ENCODE measurements around the gene CYP2U1.
"Not testable (repeated sequence)": the region's sequence is repeated elsewhere in the genome, so short reads cannot be mapped to it uniquely, and the experiment has no call there.

Gene CYP2U1

GRCh38 chr4:107930821-107931774 is at the start of gene CYP2U1:
Gene CYP2U1, plus strand, starts transcription at chr4:107931549. Its CDS starts 95 bp downstream, at chr4:107931644.
- DNase-seq = peak; percentile 85

- no peak for DNase-seq
Observed at GRCh38 chr4:107885865-107886264, 45.5 kb upstream of the CYP2U1 start.

DNA sequence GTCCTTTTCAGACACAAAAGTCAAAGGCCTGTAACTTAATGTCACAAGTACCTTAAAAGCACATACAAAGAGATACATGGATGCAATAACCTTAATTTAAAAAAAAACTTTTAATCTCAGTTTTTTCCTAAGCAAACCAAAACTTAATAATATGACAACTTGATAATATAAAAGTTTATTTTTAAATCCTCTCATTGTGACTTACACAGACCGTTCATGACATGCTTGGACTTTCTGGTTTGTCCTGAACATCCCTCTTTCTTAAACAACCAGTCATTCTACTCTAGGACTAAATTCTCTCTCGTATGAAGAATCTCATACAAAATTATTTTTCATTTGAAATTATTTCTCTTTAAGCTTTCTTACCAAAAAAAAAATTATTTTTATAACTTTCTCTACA is 43.1 kb upstream of the CYP2U1 start:
- no peak for DNase-seq

DNA sequence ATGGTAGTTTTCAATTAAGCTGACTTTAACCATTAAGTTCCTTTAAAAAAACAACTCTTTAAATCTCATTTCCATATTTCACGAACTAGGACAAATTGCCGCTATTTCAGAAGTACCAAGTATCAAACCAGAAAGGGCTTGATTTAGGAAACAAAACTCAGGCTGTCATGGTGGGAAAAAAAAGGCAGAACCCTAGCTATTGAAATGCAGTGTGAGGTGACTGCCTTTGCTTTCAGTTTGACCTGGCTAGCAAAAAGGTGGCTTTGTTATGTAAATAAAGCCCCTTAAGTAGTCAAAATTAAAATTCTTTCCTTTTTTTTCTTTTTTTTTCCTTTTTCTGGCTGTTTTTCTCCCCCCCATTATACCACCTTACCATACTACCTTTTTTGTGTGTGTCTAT is 40.6 kb upstream of the CYP2U1 start:
- DNase-seq = no peak

- DNase-seq = no peak
Observed at GRCh38 chr4:107891299-107891698, 40.0 kb upstream of the CYP2U1 start.

DNA sequence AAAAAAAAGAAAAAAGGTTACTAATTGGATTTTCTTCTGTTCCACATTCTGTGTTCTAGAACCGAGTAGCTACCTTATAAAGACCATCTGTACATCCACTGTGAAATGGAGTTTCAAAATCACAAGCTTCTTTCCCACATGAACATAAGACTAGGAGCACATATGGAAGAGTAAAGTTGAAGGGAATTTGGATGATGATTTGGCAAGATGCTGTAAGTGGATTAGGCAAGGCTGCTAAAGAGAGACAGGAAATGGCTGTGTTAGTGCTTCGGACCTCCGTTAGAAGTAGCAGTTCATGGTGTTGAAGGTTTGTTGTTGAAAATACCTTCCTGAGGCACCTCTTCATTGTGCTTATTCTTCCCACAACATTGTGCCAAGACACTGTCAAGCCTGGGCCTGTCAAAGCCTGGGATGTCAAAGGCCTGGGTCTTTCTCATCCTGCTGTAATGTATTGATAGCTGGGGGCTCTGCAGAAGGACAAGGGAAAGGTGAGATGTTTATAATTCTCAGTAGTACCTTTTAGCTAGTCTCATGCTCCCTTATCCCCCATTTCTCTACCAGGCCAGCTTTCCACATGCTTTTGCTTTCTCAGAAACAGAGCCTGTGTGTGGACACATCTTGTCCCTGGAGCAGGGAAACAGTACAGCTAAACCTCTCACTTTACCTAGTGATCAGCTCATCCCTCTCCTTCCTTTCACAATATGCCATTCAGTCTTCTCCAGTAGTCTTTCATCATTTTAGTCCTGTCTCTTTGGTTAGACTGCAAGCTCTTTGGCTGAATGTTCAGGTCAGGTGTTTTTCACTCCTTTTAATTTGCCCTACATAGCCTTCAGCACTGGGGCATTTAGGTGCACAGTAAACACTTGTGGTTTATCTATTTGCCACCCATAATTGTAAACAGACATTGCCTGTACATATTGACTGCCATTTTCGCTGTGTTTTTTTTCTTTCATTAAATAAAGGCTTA is 37.9 kb upstream of the CYP2U1 start:
- no peak for DNase-seq

GRCh38 chr4:107894138-107894603 is 37.2 kb upstream of the CYP2U1 start:
- DNase-seq = no peak

- DNase-seq = peak; percentile 42
Observed at GRCh38 chr4:107896158-107896645, 35.1 kb upstream of the CYP2U1 start.

- DNase-seq = no peak
Observed at GRCh38 chr4:107896646-107897045, 34.7 kb upstream of the CYP2U1 start.

DNA sequence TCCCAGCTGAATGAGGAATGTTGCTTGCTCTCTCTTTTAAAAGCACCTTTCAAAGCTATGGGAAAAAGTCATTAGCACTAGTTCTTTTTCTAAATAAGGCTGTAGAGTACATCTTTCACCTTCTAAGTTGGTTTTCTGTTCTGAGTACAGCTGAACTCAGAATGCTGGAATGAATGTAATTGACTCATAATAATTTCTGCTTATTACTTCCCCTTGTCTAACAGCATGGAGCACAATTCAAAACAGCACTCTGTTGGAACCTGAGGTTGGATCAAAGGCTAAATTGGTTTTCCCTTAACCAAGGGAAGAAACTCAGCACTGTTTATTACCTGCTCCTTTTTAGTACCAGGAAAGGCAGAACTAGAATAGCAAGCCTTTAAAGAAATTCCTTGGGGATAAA is 33.5 kb upstream of the CYP2U1 start:
- peak; percentile 40 for DNase-seq

- DNase-seq = no peak
Observed at GRCh38 chr4:107900067-107900466, 31.3 kb upstream of the CYP2U1 start.

- DNase-seq = no peak
Observed at GRCh38 chr4:107900508-107900907, 30.8 kb upstream of the CYP2U1 start.

GRCh38 chr4:107901213-107901934 is 30.0 kb upstream of the CYP2U1 start:
- no peak for DNase-seq

DNA sequence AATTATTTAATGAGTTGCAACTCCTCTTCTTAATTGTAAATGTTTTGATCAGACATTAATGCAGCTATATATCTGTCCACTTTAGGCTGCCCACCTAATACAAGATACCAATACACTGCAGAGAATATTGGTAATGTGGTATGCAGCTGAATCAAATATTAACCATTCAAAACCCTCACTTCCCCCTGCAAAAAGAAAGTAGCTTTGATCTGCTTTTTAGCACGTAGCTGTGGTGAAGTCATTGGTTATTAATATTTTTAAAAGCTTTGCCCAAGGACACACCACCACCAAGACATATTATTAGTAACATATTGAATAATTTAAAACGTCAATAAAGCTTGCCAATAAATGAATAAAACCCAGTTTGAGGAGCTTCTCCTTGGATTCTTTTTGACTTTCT is 28.6 kb upstream of the CYP2U1 start:
- no peak for DNase-seq

DNA sequence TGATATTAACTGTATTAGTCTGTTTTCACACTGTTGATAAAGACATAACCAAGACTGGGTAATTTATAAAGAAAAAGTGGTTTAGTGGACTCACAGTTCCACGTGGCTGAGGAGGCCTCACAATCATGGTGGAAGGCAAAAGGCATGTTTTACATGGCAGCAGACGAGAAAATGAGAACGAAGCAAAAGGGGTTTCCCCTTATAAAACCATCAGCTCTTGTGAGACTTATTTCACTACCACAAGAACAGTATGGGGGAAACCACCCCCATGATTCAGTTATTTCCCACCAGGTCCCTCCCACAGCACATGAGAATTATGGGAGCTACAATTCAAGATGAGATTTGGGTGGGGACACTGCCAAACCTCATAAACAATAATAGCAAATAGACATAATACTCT is 26.3 kb upstream of the CYP2U1 start:
- not testable (repeated sequence) for DNase-seq

GRCh38 chr4:107906458-107907100 is 24.8 kb upstream of the CYP2U1 start:
- no peak for DNase-seq

GRCh38 chr4:107908377-107908776 is 23.0 kb upstream of the CYP2U1 start:
- DNase-seq = no peak

DNA sequence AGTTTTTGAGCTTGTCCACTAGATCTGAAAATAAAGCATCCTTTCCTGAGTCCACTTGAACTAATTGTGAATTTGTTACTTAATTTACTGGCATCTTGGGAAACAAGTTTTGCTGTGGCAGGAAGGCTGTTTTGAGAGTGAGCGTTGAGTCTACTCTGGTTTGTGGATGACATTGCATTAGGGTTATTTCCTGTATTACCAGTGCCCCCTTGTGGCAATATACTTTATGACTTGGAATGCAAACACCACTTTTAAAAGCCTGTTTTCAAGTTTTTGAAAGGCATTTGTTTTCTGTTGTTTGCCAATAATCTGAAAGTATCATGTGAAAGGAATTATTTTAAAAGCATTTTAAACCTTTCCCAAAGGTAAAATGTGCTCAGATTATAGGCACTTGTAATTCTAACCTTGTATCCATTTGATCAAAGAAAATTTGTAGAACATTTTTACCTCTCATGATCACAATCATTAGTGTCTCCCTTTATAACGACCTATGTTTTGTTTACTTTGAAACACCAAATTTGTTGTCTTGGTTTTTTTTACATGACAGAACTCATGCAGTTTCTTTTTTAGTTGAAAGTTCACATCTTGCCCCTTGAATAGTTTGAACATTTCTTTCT is 18.0 kb upstream of the CYP2U1 start:
- peak; percentile 76 for DNase-seq

DNA sequence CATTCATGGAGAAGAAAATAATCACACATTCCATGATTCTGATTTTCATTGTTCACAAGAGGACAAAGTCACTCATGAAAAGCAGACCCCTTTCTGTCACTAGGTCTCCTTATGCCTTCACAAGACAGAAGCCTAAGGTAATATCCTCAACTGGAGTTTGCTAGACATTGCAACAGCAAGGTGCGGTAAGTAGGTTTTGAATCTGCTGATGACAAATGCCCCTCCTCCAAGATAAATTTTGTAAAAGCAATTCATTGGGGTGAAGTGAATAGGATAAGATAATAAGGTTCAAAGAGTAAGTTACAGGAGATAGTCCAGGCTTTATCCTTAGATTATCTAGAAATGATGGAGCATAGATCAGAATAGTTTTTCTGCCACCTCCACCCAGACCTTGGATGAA is 16.1 kb upstream of the CYP2U1 start:
- no peak for DNase-seq

GRCh38 chr4:107916623-107917022 is 14.7 kb upstream of the CYP2U1 start:
- no peak for DNase-seq

GRCh38 chr4:107917500-107917899 is 13.8 kb upstream of the CYP2U1 start:
- no peak for DNase-seq
